Left ventricle myocardium superior (tissue), 1 donor: ENCODE data around the gene C2orf81. TPM values are rescaled to one million over a fixed set of nuclear protein-coding genes. Genes with fewer than 3 reads are reported as not detected.
"Not testable (repeated sequence)": the region's sequence is repeated elsewhere in the genome, so short reads cannot be mapped to it uniquely, and the experiment has no call there.

Experiments
- ATAC-seq: fragments of 200-7000 bp; cut with Tn5 transposase; one replicate; pipeline ENCODE4 v1.9.1; 2020; ENCODE audit warnings: mild to moderate bottlenecking, moderate library complexity
- DNase-seq: peaks from one replicate; pipeline ENCODE4 v3.0.0-alpha.2; 2020
- intact Hi-C: fragments of 100-400 bp; cut with micrococcal nuclease; formaldehyde crosslinking; loops from one replicate; pipeline ENCODE4 v1.11.0; 2022
- total RNA-seq: library from RNA; stranded (reverse); fragmentation: NEBNext Ultra II Directional; extraction: Animal tissue kit (Norgen Biotek cat#: 25700); gene quantifications from one replicate; pipeline ENCODE4 v1.2.1, GENCODE V29; 2021
- donor health status: DM: no; HTN: yes; CAD: no; lungs with severe emphysema.

Gene C2orf81
- total RNA-seq, 1 donor from 2014 or later = 0.79 TPM

GRCh38 chr2:74426181-74426758 lies 4.9 kb upstream of the C2orf81 start:
- intact Hi-C loops = no loop called here
- no peak for DNase-seq
- ATAC-seq = no peak

GRCh38 chr2:74425523-74425922 lies 4.1 kb upstream of the C2orf81 start:
- ATAC-seq (no peak), DNase-seq (no peak)
- intact Hi-C loops = no loop called here

- no peak for DNase-seq
- no peak for ATAC-seq
- intact Hi-C loops = no loop called here
Observed at GRCh38 chr2:74424995-74425406, 3.6 kb upstream of the C2orf81 start.

- DNase-seq (no peak), ATAC-seq (no peak)
- intact Hi-C loops = no loop called here
Observed at GRCh38 chr2:74424139-74424992, 2.9 kb upstream of the C2orf81 start.

- DNase-seq = no peak
- ATAC-seq = no peak
- intact Hi-C loops = no loop called here
Observed at GRCh38 chr2:74423231-74424095, 2.0 kb upstream of the C2orf81 start.

GRCh38 chr2:74420443-74421103 lies 846 bp downstream of the C2orf81 start:
- intact Hi-C loops, ATAC-seq, DNase-seq: not testable (repeated sequence)

GRCh38 chr2:74420006-74420405 lies 1.4 kb downstream of the C2orf81 start:
- intact Hi-C loops = no loop called here
- no peak for DNase-seq
- ATAC-seq = no peak

GRCh38 chr2:74419345-74419744 lies 2.1 kb downstream of the C2orf81 start:
- DNase-seq (no peak), ATAC-seq (no peak)
- intact Hi-C loops = no loop called here

GRCh38 chr2:74418312-74418711 lies 3.1 kb downstream of the C2orf81 start:
- intact Hi-C loops = no loop called here
- DNase-seq (peak; percentile 86), ATAC-seq (peak; percentile 32)

GRCh38 chr2:74417763-74418162 lies 3.7 kb downstream of the C2orf81 start:
- DNase-seq (no peak), ATAC-seq (no peak)
- intact Hi-C loops = no loop called here

GRCh38 chr2:74417197-74417596 lies 4.2 kb downstream of the C2orf81 start:
- ATAC-seq = no peak
- no peak for DNase-seq
- intact Hi-C loops = no loop called here

GRCh38 chr2:74416778-74417177 lies 4.6 kb downstream of the C2orf81 start:
- no peak for ATAC-seq
- intact Hi-C loops = no loop called here
- no peak for DNase-seq

- DNase-seq = no peak
- no peak for ATAC-seq
- intact Hi-C loops = no loop called here
Observed at GRCh38 chr2:74415762-74416395, 5.5 kb downstream of the C2orf81 start.

- intact Hi-C loops = no loop called here
- ATAC-seq = peak; percentile 84
- peak; percentile 77 for DNase-seq
Observed at GRCh38 chr2:74414881-74415761, 6.3 kb downstream of the C2orf81 start.

GRCh38 chr2:74414441-74414840 lies 7.0 kb downstream of the C2orf81 start:
- DNase-seq (no peak), ATAC-seq (peak; percentile 18)
- intact Hi-C loops = no loop called here

GRCh38 chr2:74413001-74413698 lies 8.3 kb downstream of the C2orf81 start:
- intact Hi-C loops = no loop called here
- ATAC-seq (peak; percentile 6), DNase-seq (no peak)

- ATAC-seq = peak; percentile 78
Observed at GRCh38 chr2:74407682-74408081, 13.7 kb downstream of the C2orf81 start.

More at GRCh38 chr2:74407682-74408081, 13.7 kb downstream of the C2orf81 start:
- DNase-seq = no peak
- intact Hi-C loops = no loop called here
